SK-N-SH (cell line): Measurements from ENCODE around the gene TRPM7. TPM values are rescaled to one million over a fixed set of nuclear protein-coding genes. Genes with fewer than 3 reads are reported as not detected.

ENCODE experiments used
- CTCF ChIA-PET: fragments of 300-600, 350-600 bp; formaldehyde crosslinking; extraction: SDS; loops from one replicate; lab custom pipeline; 2021; lab: Yijun Ruan, JAX
- POLR2A ChIA-PET: fragments of 350-600 bp; sonication (Branson Sonifier 250); formaldehyde crosslinking; extraction: SDS; loops from one replicate; lab custom pipeline; 2020; ENCODE audit warnings: antibody characterized with exemption, inconsistent platforms; lab: Yijun Ruan, JAX
- DNase-seq: peaks from one replicate; pipeline ENCODE4 v3.0.0; 2012
- H2AFZ ChIP-seq: fragments of 200-600 bp; sonication (generic); 2 replicates; pipeline ENCODE4 v1.8.1; 2016; ENCODE audit warnings: antibody characterized with exemption, mild to moderate bottlenecking, low read depth
- H3F3A ChIP-seq: fragments of 200-600 bp; sonication (generic); replicated peaks from 2 replicates; pipeline ENCODE3; 2016; ENCODE audit warnings: antibody characterized with exemption, mild to moderate bottlenecking; ENCODE audit not compliant: insufficient read depth
- H3K27ac ChIP-seq, 2 experiments: fragments of 200-500 bp in 1 of 2; fragments of 200-600 bp in 1 of 2; sonication (Bioruptor generic) in 1 of 2; sonication (generic), shearing (Covaris generic) in 1 of 2; 2 replicates each; pipeline versions ENCODE4 v1.5.1 to v1.6.1; 2014 to 2016; ENCODE audit warnings: low read depth in 2 of 2, inconsistent platforms in 1 of 2, low read length in 1 of 2, mild to moderate bottlenecking in 1 of 2, mixed read lengths in 1 of 2
- H3K27me3 ChIP-seq: fragments of 200-600 bp; sonication (generic), shearing (Covaris generic); 2 replicates; pipeline ENCODE4 v1.6.1; 2016; ENCODE audit warnings: mixed run types; ENCODE audit not compliant: insufficient read depth
- H3K36me3 ChIP-seq, 2 experiments: fragments of 200-500 bp in 1 of 2; fragments of 200-600 bp in 1 of 2; sonication (Bioruptor generic) in 1 of 2; sonication (generic) in 1 of 2; replicated peaks in 1 of 2; 2 replicates each; pipeline versions ENCODE3 to v1.5.1; 2014 to 2016; ENCODE audit warnings: low read length in 1 of 2, mild to moderate bottlenecking in 1 of 2; ENCODE audit not compliant: insufficient read depth in 2 of 2, control insufficient read depth in 1 of 2
- H3K4me1 ChIP-seq, 2 experiments: fragments of 200-500 bp in 1 of 2; fragments of 200-600 bp in 1 of 2; sonication (Bioruptor generic) in 1 of 2; sonication (generic), shearing (Covaris generic) in 1 of 2; 2 replicates each; pipeline versions ENCODE4 v1.5.1 to v1.6.1; 2014 to 2016; ENCODE audit warnings: low read depth in 1 of 2, low read length in 1 of 2, mixed run types in 1 of 2; ENCODE audit not compliant: insufficient read depth in 2 of 2, control insufficient read depth in 1 of 2
- H3K4me2 ChIP-seq: fragments of 200-600 bp; sonication (generic), shearing (Covaris generic); 2 replicates; pipeline ENCODE4 v1.6.1; 2017; ENCODE audit warnings: mixed run types
- H3K4me3 ChIP-seq, 2 experiments: fragments of 200-500 bp in 1 of 2; fragments of 200-600 bp in 1 of 2; sonication (Bioruptor generic) in 1 of 2; sonication (generic), shearing (Covaris generic) in 1 of 2; 2 replicates each; pipeline versions ENCODE4 v1.5.1 to v1.8.1; 2014 to 2016; ENCODE audit warnings: low read depth in 2 of 2, inconsistent platforms in 1 of 2, low read length in 1 of 2, mild to moderate bottlenecking in 1 of 2, mixed read lengths in 1 of 2, moderate library complexity in 1 of 2
- H3K79me2 ChIP-seq: fragments of 200-600 bp; sonication (generic); 2 replicates; pipeline ENCODE4 v1.8.1; 2017; ENCODE audit warnings: mild to moderate bottlenecking; ENCODE audit not compliant: insufficient read depth
- H3K9ac ChIP-seq: fragments of 200-600 bp; sonication (generic); 2 replicates; pipeline ENCODE4 v1.6.1; 2017; ENCODE audit warnings: mixed run types
- H3K9me2 ChIP-seq: fragments of 200-600 bp; sonication (generic); 2 replicates; pipeline ENCODE4 v1.6.1; 2017; ENCODE audit warnings: mixed run types
- H3K9me3 ChIP-seq: fragments of 200-600 bp; sonication (generic); 2 replicates; pipeline ENCODE4 v1.6.1; 2017; ENCODE audit warnings: mixed run types, mild to moderate bottlenecking, moderate library complexity
- H4K20me1 ChIP-seq: fragments of 200-600 bp; sonication (generic); 2 replicates; pipeline ENCODE4 v1.6.1; 2017; ENCODE audit warnings: mild to moderate bottlenecking, mixed run types; ENCODE audit not compliant: insufficient read depth
- EP300 ChIP-seq, 2 experiments: IDR thresholded peaks; 2 replicates each; pipeline versions ENCODE4 v1.4.0 to v1.6.1; 2012; ENCODE audit warnings: borderline replicate concordance in 1 of 2, low read depth in 1 of 2, low read length in 1 of 2
- FOSL2 ChIP-seq: IDR thresholded peaks from 2 replicates; pipeline ENCODE4 v1.4.0; 2012; ENCODE audit warnings: low read depth, mild to moderate bottlenecking, moderate library complexity, borderline replicate concordance
- FOXJ3 ChIP-seq: sonication (generic); formaldehyde crosslinking; IDR thresholded peaks from 2 replicates; pipeline ENCODE4 v1.5.1; 2020; ENCODE audit warnings: mild to moderate bottlenecking, missing genetic modification reagents
- GABPA ChIP-seq: IDR thresholded peaks from 2 replicates; pipeline ENCODE4 v1.4.0; 2012; ENCODE audit warnings: low read depth, mild to moderate bottlenecking
- IRF3 ChIP-seq: fragments of 150-350 bp; IDR thresholded peaks from 2 replicates; pipeline ENCODE4 v1.6.1; 2016; ENCODE audit warnings: mild to moderate bottlenecking, low read depth, low read length
- MEF2A ChIP-seq: IDR thresholded peaks from 2 replicates; pipeline ENCODE4 v1.4.0; 2012; ENCODE audit warnings: low read depth, borderline replicate concordance
- NFIC ChIP-seq: IDR thresholded peaks from 2 replicates; pipeline ENCODE4 v1.4.0; 2012; ENCODE audit warnings: borderline replicate concordance
- PBX3 ChIP-seq: IDR thresholded peaks from 2 replicates; pipeline ENCODE4; 2012
- RAD21 ChIP-seq: IDR thresholded peaks from 2 replicates; pipeline ENCODE4 v1.6.1; 2012; ENCODE audit warnings: mild to moderate bottlenecking, low read length
- RFX5 ChIP-seq: IDR thresholded peaks from 2 replicates; pipeline ENCODE4 v1.6.1; 2012; ENCODE audit warnings: mild to moderate bottlenecking, improper control_type of control experiment, low read length
- RXRA ChIP-seq: IDR thresholded peaks from 2 replicates; pipeline ENCODE4 v1.4.0; 2012; ENCODE audit warnings: low read depth, mild to moderate bottlenecking, borderline replicate concordance
- SMC3 ChIP-seq: IDR thresholded peaks from 2 replicates; pipeline ENCODE4 v1.6.1; 2012; ENCODE audit warnings: low read depth, low read length, improper control_type of control experiment
- TAF1 ChIP-seq: IDR thresholded peaks from 2 replicates; pipeline ENCODE4 v1.6.1; 2012; ENCODE audit warnings: low read depth, mild to moderate bottlenecking, low read length, moderate library complexity, borderline replicate concordance
- WGBS: methylation state at CpG from one replicate; pipeline ENCODE4 v1.1.6; 2017; ENCODE audit warnings: low lambda C conversion rate; 5-methylcytosine and 5-hydroxymethylcytosine counted together
- polyA plus RNA-seq, 3 experiments: library from polyadenylated mRNA; depleted of rRNA; stranded (reverse); fragments of >200 nt; gene quantifications; 2 replicates each; pipeline ENCODE4 v1.2.3, GENCODE V29; 2012
- TF ChIP-seq, protein P1 (sequence below): IDR thresholded peaks from 2 replicates; pipeline ENCODE4 v1.4.0; 2012; ENCODE audit warnings: low read depth, borderline replicate concordance

Gene TRPM7
- polyA plus RNA-seq, 1 of the 3 experiments (the other 2 are of a cell fraction) = 5.1 TPM

- no peak overlapping the region for H3K4me2 ChIP-seq
- peaks cover 79% of the 10 kb centered on the region for H3K79me2 ChIP-seq
- no peak overlapping the region for H3K9ac ChIP-seq
- ChIA-PET CTCF (interaction anchor here (0.9 to 1.6 kb wide), 2 partner anchors 10 to 211 kb away, joined by 3 to 6 read pairs; no protein-coding TSS in a partner anchor), POLR2A (no interaction called here)
- H4K20me1 ChIP-seq = peaks cover 4% of the 10 kb centered on the region; the same call in 1 of the 2 replicates
- no peaks in the 10 kb centered on the region for H3K4me1 ChIP-seq
- H3K9me2 ChIP-seq = no peaks in the 10 kb centered on the region
- 98% methylated on average over 5 of the region's 5 CpGs for WGBS
- no peak for DNase-seq
- H3F3A ChIP-seq = no peaks in the 10 kb centered on the region
- H3K36me3 ChIP-seq = peaks cover 4 to 26% of the 10 kb centered on the region in 2 experiments
- H3K27me3 ChIP-seq = no peaks in the 10 kb centered on the region
- TF ChIP-seq EP300 (IDR thresholded peaks at IDR 0.05; ENCODE audit: borderline replicate concordance in 1 of 2, low read depth in 1 of 2, low read length in 1 of 2) (no peak), RXRA (no peak), IRF3 (no peak), SMC3 (no peak), NFIC (no peak), RAD21 (no peak), RFX5 (no peak), TAF1 (no peak), FOSL2 (no peak), PBX3 (no peak)
- no peak overlapping the region for H2AFZ ChIP-seq
- no peaks in the 10 kb centered on the region for H3K9me3 ChIP-seq
- H3K4me3 ChIP-seq = no peak overlapping the region
- H3K27ac ChIP-seq = no peak overlapping the region
These were observed 20.7 kb downstream of the TRPM7 start for GRCh38 chr15:50665938-50666337.

DNA sequence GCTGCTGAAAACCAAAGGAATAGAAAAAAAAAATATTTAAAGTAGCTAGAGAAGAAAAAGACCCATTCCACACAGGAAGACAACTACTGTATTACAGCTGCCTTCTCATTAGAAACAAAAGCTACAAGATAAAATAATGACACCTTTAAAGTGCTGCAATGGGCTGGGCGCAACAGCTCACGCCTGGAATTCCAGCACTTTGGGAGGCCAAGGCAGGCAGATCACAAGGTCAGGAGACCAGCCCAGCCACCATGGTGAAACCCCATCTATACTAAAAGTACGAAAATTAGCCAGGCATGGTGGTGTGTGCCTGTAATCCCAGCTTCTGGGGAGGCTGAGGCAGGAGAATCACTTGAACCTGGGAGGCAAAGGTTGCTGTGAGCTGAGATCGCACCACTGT, 31.0 kb downstream of the TRPM7 start:
- ChIA-PET POLR2A (no interaction called here), CTCF (interaction anchor here (1.2 kb wide), 1 partner anchor 221 kb away, joined by 5 read pairs; no protein-coding TSS in a partner anchor)
- no peaks in the 10 kb centered on the region for H3K27me3 ChIP-seq
- no peaks in the 10 kb centered on the region for H3K9me3 ChIP-seq
- H3K4me2 ChIP-seq = no peak overlapping the region
- H2AFZ ChIP-seq = no peak overlapping the region
- peaks cover 12% of the 10 kb centered on the region; the same call in 1 of the 2 replicates for H3K79me2 ChIP-seq
- no peak for DNase-seq
- no peaks in the 10 kb centered on the region for H3K4me1 ChIP-seq
- no peak overlapping the region for H3K4me3 ChIP-seq
- TF ChIP-seq GABPA = no peak
- no peak for TF ChIP-seq MEF2A
- TF ChIP-seq IRF3 = no peak
- no peak for TF ChIP-seq RXRA
- TF ChIP-seq, protein P1, sequence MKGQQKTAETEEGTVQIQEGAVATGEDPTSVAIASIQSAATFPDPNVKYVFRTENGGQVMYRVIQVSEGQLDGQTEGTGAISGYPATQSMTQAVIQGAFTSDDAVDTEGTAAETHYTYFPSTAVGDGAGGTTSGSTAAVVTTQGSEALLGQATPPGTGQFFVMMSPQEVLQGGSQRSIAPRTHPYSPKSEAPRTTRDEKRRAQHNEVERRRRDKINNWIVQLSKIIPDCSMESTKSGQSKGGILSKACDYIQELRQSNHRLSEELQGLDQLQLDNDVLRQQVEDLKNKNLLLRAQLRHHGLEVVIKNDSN = no peak
- no peak for TF ChIP-seq FOXJ3
- H3K9me2 ChIP-seq = no peaks in the 10 kb centered on the region
- no peak overlapping the region for H3K9ac ChIP-seq
- H3F3A ChIP-seq = peaks cover 5% of the 10 kb centered on the region
- no peak overlapping the region for H3K27ac ChIP-seq
- H4K20me1 ChIP-seq = no peaks in the 10 kb centered on the region
- peaks cover 13 to 65% of the 10 kb centered on the region in 2 experiments for H3K36me3 ChIP-seq
- 95% methylated on average over 4 of the region's 4 CpGs for WGBS
